ENCODE measurements around the gene PEG3.

Gene PEG3

GRCh38 chr19:56838909-56839651 is 1.4 kb downstream of the PEG3 start:
- DNase-seq = no peak

- DNase-seq = no peak
Observed at GRCh38 chr19:56838024-56838908, 2.3 kb downstream of the PEG3 start.

GRCh38 chr19:56837492-56838023 is 3.0 kb downstream of the PEG3 start:
- no peak for DNase-seq

- no peak for DNase-seq
Observed at GRCh38 chr19:56837004-56837403, 3.5 kb downstream of the PEG3 start.

GRCh38 chr19:56836059-56836458 is 4.5 kb downstream of the PEG3 start:
- DNase-seq = no peak

- no peak for DNase-seq
Observed at GRCh38 chr19:56835401-56835800, 5.1 kb downstream of the PEG3 start.

GRCh38 chr19:56834564-56835375 is 5.8 kb downstream of the PEG3 start:
- DNase-seq = no peak

- DNase-seq = no peak
Observed at GRCh38 chr19:56832352-56832928, 8.1 kb downstream of the PEG3 start.

GRCh38 chr19:56831255-56831654 is 9.3 kb downstream of the PEG3 start:
- DNase-seq = no peak

- DNase-seq = no peak
Observed at GRCh38 chr19:56829596-56829995, 10.9 kb downstream of the PEG3 start.

- DNase-seq = no peak
Observed at GRCh38 chr19:56827708-56828107, 12.8 kb downstream of the PEG3 start.

- DNase-seq = no peak
Observed at GRCh38 chr19:56823956-56824355, 16.6 kb downstream of the PEG3 start.

GRCh38 chr19:56823417-56823816 is 17.1 kb downstream of the PEG3 start:
- DNase-seq = no peak

- DNase-seq = no peak
Observed at GRCh38 chr19:56822755-56823154, 17.8 kb downstream of the PEG3 start.

- DNase-seq = no peak
Observed at GRCh38 chr19:56821675-56822074, 18.9 kb downstream of the PEG3 start.

GRCh38 chr19:56821209-56821608 is 19.3 kb downstream of the PEG3 start:
- DNase-seq = no peak

- no peak for DNase-seq
Observed at GRCh38 chr19:56819166-56819565, 21.4 kb downstream of the PEG3 start.

- DNase-seq = no peak
Observed at GRCh38 chr19:56814656-56815055, 25.9 kb downstream of the PEG3 start.

GRCh38 chr19:56813531-56813930 is 27.0 kb downstream of the PEG3 start:
- no peak for DNase-seq

GRCh38 chr19:56811480-56811879 is 29.0 kb downstream of the PEG3 start:
- DNase-seq = no peak

GRCh38 chr19:56810260-56810659 is 30.3 kb downstream of the PEG3 start:
- no peak for DNase-seq

- no peak for DNase-seq
Observed at GRCh38 chr19:56808717-56809392, 31.7 kb downstream of the PEG3 start.
